NCI-H524 treated with DMSO at 0.1 percent for 48 hours (cell line): ENCODE data around the gene CDC5L.
"Not testable (repeated sequence)": the region's sequence is repeated elsewhere in the genome, so short reads cannot be mapped to it uniquely, and the experiment has no call there.

Experiments
- DNase-seq: peaks from one replicate; lab custom pipeline; 2025; lab: John Stamatoyannopoulos, UW

The CDC5L gene

GRCh38 chr6:44387346-44388134 is at the start of gene CDC5L:
Gene CDC5L (plus strand): TSS chr6:44387706. CDS start chr6:44387824, 118 bp downstream.
- DNase-seq: peak; percentile 97

- DNase-seq: peak; percentile 18
Measured at GRCh38 chr6:44338228-44339122, 49.0 kb upstream of the CDC5L start.

GRCh38 chr6:44339301-44339700 is 48.2 kb upstream of the CDC5L start:
- DNase-seq: no peak

- DNase-seq: no peak
Measured at GRCh38 chr6:44339763-44340625, 47.5 kb upstream of the CDC5L start.

GRCh38 chr6:44341095-44341890 is 46.2 kb upstream of the CDC5L start:
- DNase-seq: no peak

GRCh38 chr6:44342052-44342451 is 45.5 kb upstream of the CDC5L start:
- DNase-seq: no peak

- DNase-seq: no peak
Measured at GRCh38 chr6:44342489-44342888, 45.0 kb upstream of the CDC5L start, which contains the start of gene SPATS1. Gene SPATS1 (plus strand): TSS chr6:44342650. CDS start chr6:44343096, 446 bp downstream.

- DNase-seq: not testable (repeated sequence)
Measured at GRCh38 chr6:44346818-44347217, 40.7 kb upstream of the CDC5L start.

GRCh38 chr6:44349904-44350649 is 37.4 kb upstream of the CDC5L start:
- DNase-seq: no peak

GRCh38 chr6:44350650-44350994 is 36.9 kb upstream of the CDC5L start:
- not testable (repeated sequence) for DNase-seq

GRCh38 chr6:44352259-44352658 is 35.2 kb upstream of the CDC5L start:
- no peak for DNase-seq

GRCh38 chr6:44353336-44353735 is 34.2 kb upstream of the CDC5L start:
- DNase-seq: no peak

GRCh38 chr6:44355640-44356039 is 31.9 kb upstream of the CDC5L start:
- no peak for DNase-seq

GRCh38 chr6:44356487-44356886 is 31.0 kb upstream of the CDC5L start:
- no peak for DNase-seq

GRCh38 chr6:44359973-44360372 is 27.5 kb upstream of the CDC5L start:
- no peak for DNase-seq

- no peak for DNase-seq
Measured at GRCh38 chr6:44361947-44362346, 25.6 kb upstream of the CDC5L start.

GRCh38 chr6:44363377-44363926 is 24.1 kb upstream of the CDC5L start:
- DNase-seq: no peak

GRCh38 chr6:44366781-44367180 is 20.7 kb upstream of the CDC5L start:
- no peak for DNase-seq

- no peak for DNase-seq
Measured at GRCh38 chr6:44367681-44368080, 19.8 kb upstream of the CDC5L start.

- DNase-seq: no peak
Measured at GRCh38 chr6:44373051-44373450, 14.5 kb upstream of the CDC5L start.
